CD4-positive, alpha-beta T cell treated with Interleukin-17A for 1 hour (primary cell): ENCODE measurements around the gene PTPRT.

ENCODE experiments used
- DNase-seq: peaks from one replicate; pipeline ENCODE4 v3.0.0-alpha.2; 2020

The PTPRT gene

GRCh38 chr20:43016257-43016656 is 173.4 kb downstream of the PTPRT start:
- DNase-seq, result no peak

GRCh38 chr20:43015566-43015965 is 174.1 kb downstream of the PTPRT start:
- no peak for DNase-seq

- no peak for DNase-seq
Observed at GRCh38 chr20:43014206-43014605, 175.5 kb downstream of the PTPRT start.

- no peak for DNase-seq
Observed at GRCh38 chr20:43011491-43011890, 178.2 kb downstream of the PTPRT start.

- no peak for DNase-seq
Observed at GRCh38 chr20:43009532-43009931, 180.2 kb downstream of the PTPRT start.

- DNase-seq, result no peak
Observed at GRCh38 chr20:43007525-43007924, 182.2 kb downstream of the PTPRT start.

- no peak for DNase-seq
Observed at GRCh38 chr20:43006651-43007375, 182.9 kb downstream of the PTPRT start.

GRCh38 chr20:43003318-43003944 is 186.3 kb downstream of the PTPRT start:
- DNase-seq, result no peak

- no peak for DNase-seq
Observed at GRCh38 chr20:42996141-42996540, 193.6 kb downstream of the PTPRT start.

- no peak for DNase-seq
Observed at GRCh38 chr20:42988319-42988718, 201.4 kb downstream of the PTPRT start.

GRCh38 chr20:42987376-42988114 is 202.2 kb downstream of the PTPRT start:
- no peak for DNase-seq

GRCh38 chr20:42986143-42986773 is 203.4 kb downstream of the PTPRT start:
- no peak for DNase-seq

- DNase-seq, result no peak
Observed at GRCh38 chr20:42985628-42986027, 204.1 kb downstream of the PTPRT start.

- DNase-seq, result no peak
Observed at GRCh38 chr20:42982218-42982617, 207.5 kb downstream of the PTPRT start.

GRCh38 chr20:42981253-42981652 is 208.5 kb downstream of the PTPRT start:
- DNase-seq, result no peak

- DNase-seq, result no peak
Observed at GRCh38 chr20:42979720-42980119, 210.0 kb downstream of the PTPRT start.

GRCh38 chr20:42978184-42978974 is 211.3 kb downstream of the PTPRT start:
- DNase-seq, result no peak

- DNase-seq, result no peak
Observed at GRCh38 chr20:42975974-42976373, 213.7 kb downstream of the PTPRT start.

GRCh38 chr20:42974347-42974746 is 215.4 kb downstream of the PTPRT start:
- DNase-seq, result no peak

- no peak for DNase-seq
Observed at GRCh38 chr20:42972591-42972990, 217.1 kb downstream of the PTPRT start.

- no peak for DNase-seq
Observed at GRCh38 chr20:42968746-42969145, 221.0 kb downstream of the PTPRT start.

GRCh38 chr20:42963796-42964195 is 225.9 kb downstream of the PTPRT start:
- no peak for DNase-seq

GRCh38 chr20:42961771-42962170 is 227.9 kb downstream of the PTPRT start:
- no peak for DNase-seq
